Neuronal stem cell (in vitro differentiated cells): ENCODE measurements around the gene MORF4L1. TPM values are rescaled to one million over a fixed set of nuclear protein-coding genes. Genes with fewer than 3 reads are reported as not detected.

ENCODE experiments used
- small RNA-seq: library from polyadenylated mRNA; stranded (forward); fragments of <200 nt; extraction: miRNeasy Mini kit (QIAGEN cat#:217004); gene quantifications from one replicate; pipeline ENCODE3, GENCODE V24; 2013; ENCODE audit not compliant: insufficient read depth

MORF4L1 gene

Small RNA genes lying within 50 kb of the gene (small RNA-seq; reads per million reads assigned to genes)
- gene RNU6-415P: not detected
